Measurements from ENCODE around the gene WDSUB1. TPM values are rescaled to one million over a fixed set of nuclear protein-coding genes. Genes with fewer than 3 reads are reported as not detected.

Gene WDSUB1
- total and polyA plus RNA-seq, 9 of the 15 experiments (the other 6 are each of a cell fraction or from before 2014, with no cell fraction given): 5.2 to 13.7 (median 9.4) TPM

GRCh38 chr2:159193791-159194190, 92.7 kb downstream of the WDSUB1 start (continued):
- TF ChIP-seq ZBTB26 (CRISPR knock-in tag; IDR thresholded peaks at IDR 0.05): no peak

- intact Hi-C loops (cut with micrococcal nuclease): no loop called here
- TF ChIP-seq ATF3 (IDR thresholded peaks at IDR 0.05): peak; percentile 59
- no peak for TF ChIP-seq ATF3 (CRISPR knock-in tag; conservative IDR thresholded peaks at IDR 0.05)
- peak; percentile 76 for TF ChIP-seq ATF7 (IDR thresholded peaks at IDR 0.05)
- no peak for TF ChIP-seq HDAC6 (IDR thresholded peaks at IDR 0.05; ENCODE audit: low read depth, low read length)
- Histone ChIP-seq H3K79me2 (ENCODE audit: control insufficient read depth, insufficient read depth, low read length) (no peaks in the 10 kb centered on the region), H3K36me3 (ENCODE audit: control insufficient read depth, insufficient read depth, low read length) (no peaks in the 10 kb centered on the region), H3K4me1 (replicated peaks in 1 of 2; ENCODE audit: control insufficient read depth in 2 of 2, insufficient read depth in 2 of 2, low read length in 2 of 2) (peaks cover 0 to 3% of the 10 kb centered on the region in 2 experiments; a peak in 1 of 5 replicates), H3K27ac (ENCODE audit: extremely low read depth, low read depth, low read length) (no peak overlapping the region), H3K27me3 (ENCODE audit: control insufficient read depth in 2 of 2, insufficient read depth in 2 of 2, low read length in 2 of 2) (peaks cover 45 to 56% of the 10 kb centered on the region in 2 experiments), H3K9me3 (replicated peaks; ENCODE audit: control insufficient read depth, insufficient read depth, low read depth, low read length) (no peaks in the 10 kb centered on the region), H3K4me3 (no peak overlapping the region), H3K9me1 (ENCODE audit: control insufficient read depth, insufficient read depth, low read length) (no peaks in the 10 kb centered on the region), H3K4me2 (ENCODE audit: insufficient read depth, low read length) (no peak overlapping the region), H4K20me1 (replicated peaks; ENCODE audit: control insufficient read depth, insufficient read depth, low read length) (0 out of 2 replicates have a peak, but pooled peaks cover 3% of the 10 kb centered on the region), H3K9ac (ENCODE audit: insufficient read depth in 1 of 2, low read depth in 2 of 2, low read length in 2 of 2) (no peak overlapping the region), H2AFZ (ENCODE audit: low read depth, low read length) (no peak overlapping the region)
- no peak for DNase-seq (ENCODE audit: extremely low read depth in 1 of 4, low spot score in 3 of 4)
- no TSS peak for BruUV-seq (replicated peaks)
- 13% methylated on average over 12 of the region's 12 CpGs for WGBS (ENCODE audit: insufficient coverage, low coverage, missing lambda C conversion rate)
- ATAC-seq: no peak
- POLR2A ChIA-PET: interaction anchor here (0.5 to 0.9 kb wide), 2 partner anchors 8 to 182 kb away, joined by 3 read pairs; no protein-coding TSS in a partner anchor
- in situ Hi-C loops (cut with MboI): no loop called here
- no peak for FAIRE-seq
- CTCF ChIA-PET (ENCODE audit: low intra/inter-chr PET ratio): no interaction called here
Observed at GRCh38 chr2:159192371-159192918, 94.1 kb downstream of the WDSUB1 start.

Measured in K562 (cell line).